Measurements from ENCODE around the gene DDHD1.

DNA sequence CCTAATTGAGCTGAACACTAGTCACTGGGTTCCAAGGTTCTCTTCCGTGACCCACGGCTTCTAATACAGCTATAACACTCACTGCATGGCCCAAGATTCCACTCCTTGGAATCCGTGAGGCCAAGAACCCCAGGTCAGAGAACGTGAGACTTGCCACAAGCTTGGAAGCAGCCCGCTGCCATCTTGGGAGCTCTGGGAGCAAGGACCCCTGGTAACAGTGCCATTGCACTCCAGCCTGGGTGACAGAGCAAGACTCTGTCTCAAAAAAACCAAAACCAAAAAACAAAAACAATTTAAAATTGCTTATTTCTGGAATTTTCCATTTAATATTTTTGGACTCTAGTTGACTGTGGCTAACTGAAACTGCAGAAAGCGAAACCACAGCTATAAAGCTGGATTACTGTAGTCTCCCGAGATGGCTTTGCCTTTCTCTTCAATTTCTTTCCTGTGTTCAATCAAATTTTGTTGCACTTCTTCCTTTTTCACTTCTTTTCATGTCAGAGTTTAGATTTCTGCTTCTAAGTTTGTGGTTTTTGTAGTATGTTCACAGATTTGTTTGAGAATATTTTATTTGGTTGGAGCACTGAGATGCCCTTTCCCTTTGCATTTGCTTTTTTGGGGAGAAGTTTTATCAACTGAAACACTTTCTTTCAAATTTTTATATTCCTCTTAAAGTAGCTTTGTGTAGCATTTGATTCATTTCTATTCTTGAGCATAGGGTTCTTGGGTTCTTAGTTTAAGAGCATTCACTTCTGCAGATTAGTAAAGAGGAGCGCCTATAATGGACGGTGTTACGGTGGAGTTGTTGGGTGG lies 44.6 kb downstream of the DDHD1 start:
- no peak for TF ChIP-seq CTCF (IDR thresholded peaks at IDR 0.05; ENCODE audit: insufficient read depth, low read depth, low read length)
- no peak for TF ChIP-seq EZH2 (IDR thresholded peaks at IDR 0.05; ENCODE audit: insufficient read depth, low read length)

Measured in astrocyte (in vitro differentiated cells and primary cell).